ENCODE measurements around the gene BHMT2.

BHMT2 gene, protein sequence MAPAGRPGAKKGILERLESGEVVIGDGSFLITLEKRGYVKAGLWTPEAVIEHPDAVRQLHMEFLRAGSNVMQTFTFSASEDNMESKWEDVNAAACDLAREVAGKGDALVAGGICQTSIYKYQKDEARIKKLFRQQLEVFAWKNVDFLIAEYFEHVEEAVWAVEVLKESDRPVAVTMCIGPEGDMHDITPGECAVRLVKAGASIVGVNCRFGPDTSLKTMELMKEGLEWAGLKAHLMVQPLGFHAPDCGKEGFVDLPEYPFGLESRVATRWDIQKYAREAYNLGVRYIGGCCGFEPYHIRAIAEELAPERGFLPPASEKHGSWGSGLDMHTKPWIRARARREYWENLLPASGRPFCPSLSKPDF

DNA sequence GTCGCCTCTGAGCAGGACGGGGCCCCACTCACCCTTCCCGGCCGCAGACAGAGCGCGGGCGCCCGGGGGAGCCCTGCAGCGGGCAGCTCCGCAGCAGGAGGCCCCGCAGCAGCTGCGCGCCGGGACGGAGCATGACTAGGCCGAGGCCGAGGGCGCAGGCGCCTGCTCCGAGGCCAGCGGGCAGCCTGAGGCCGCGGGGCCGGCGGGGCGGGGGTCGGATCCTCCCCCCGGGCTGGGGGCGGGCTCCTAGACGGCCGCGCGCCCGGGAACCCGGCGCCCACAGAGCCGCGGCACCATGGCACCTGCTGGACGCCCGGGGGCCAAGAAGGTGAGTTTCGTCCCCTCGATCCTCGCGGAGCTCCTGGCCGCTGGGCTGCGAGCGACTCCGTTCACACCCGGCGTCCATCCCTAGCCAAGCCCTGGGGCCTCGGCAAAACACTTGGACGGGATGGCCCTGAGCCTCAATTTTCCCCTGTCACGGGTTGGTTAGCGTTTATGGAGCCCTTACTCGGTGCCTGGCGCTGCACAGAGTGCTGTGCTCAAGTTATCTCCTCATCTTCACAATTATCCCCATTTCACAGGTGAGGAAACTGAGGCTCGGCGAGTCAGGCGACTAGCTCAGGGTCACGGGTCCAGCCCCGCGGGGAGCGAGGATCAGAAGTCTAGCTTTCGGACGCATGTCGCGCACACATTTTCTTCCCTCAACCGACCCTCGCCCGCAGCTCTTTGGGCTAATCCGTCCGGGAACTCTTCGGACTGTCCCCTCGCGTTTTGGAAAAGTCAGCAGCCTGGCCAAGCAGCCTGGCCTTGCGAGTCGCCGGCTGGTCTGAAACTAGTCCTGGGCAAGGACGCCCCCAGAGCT, at the start of gene BHMT2, which contains the start of gene DMGDH:
TSS of gene BHMT2 (plus strand) at position 280 of the 862 bp plus-strand sequence. CDS start at position 296, 16 bp downstream.
TSS of gene DMGDH (minus strand) at position 187 of the 862 bp plus-strand sequence. CDS start at position 133, 54 bp downstream.
- peak; percentile 73 for DNase-seq

DNA sequence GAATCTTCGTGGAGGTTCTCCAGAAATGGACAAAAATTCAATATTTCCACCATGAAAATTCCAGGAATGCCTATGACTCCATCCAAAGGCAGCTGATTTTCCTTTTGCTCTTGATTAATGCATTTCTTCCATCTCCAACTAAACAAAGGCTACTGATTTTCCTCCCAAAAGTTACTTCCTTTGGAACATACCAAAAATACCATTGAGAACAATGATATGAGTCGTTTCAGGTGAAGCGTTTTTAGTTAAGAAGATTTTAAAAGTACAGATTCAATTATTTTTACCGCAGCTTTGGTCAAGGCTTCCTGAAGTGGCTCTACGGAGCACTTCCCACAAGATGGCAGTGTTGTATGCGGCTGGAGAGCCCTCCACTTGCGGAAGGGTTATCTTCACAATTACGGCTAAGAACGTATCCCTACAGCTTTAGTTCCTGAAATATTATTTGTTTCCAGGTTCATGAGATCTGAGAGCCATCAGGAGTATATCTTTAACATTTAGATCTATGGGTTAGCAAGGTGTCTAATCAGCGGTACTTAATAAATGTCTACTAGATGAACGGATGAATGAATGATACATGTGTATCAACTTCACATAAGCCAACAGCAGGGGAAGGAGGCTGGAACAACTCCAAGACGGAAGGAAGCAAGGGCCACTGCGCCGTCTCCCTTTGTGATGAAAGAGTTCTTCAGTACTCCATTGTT, 48.6 kb upstream of the BHMT2 start:
- peak; percentile 80 for DNase-seq

- DNase-seq, result no peak
These were observed 47.8 kb upstream of the BHMT2 start for GRCh38 chr5:79021753-79022152.

DNA sequence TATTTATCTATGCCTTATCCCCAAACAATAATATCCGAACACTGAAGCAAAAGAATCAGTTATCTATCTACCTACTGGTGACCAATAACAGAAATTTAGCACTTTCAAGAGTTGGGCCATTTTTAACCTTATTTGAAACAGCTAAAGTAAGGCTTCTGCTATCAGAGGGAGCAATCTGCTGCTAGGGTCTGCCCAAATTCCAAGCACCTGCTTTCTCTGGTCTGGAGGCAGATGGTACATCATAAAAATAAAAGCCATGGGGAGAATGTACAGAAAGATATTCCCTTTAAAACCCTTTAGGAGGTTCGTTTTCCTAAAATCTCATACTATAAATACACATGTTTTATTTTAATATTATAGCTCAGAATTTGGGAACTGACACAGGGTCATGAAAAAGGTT, 46.8 kb upstream of the BHMT2 start:
- DNase-seq, result no peak

DNA sequence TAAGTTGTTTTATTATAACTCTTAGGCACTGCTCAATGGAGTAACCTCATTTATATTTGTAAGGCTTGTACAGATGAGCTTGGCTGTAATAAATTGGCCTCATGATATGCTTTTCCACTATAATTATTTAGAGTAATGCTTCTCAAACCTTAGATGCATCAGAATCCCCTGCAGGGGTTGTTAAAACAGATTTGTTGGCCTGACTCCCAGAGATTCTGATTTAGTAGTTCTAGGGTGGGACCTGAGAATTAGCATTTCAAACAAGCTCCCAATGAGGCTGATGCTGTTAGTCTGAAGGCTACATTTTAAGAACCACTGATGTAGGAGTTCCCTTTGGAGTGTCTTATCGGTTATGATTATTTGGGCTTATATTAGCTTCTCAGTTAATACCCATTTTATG, 46.2 kb upstream of the BHMT2 start:
- DNase-seq, result no peak

- no peak for DNase-seq
These were observed 45.6 kb upstream of the BHMT2 start for GRCh38 chr5:79023947-79024346.

- DNase-seq, result peak; percentile 68
These were observed 44.5 kb upstream of the BHMT2 start for GRCh38 chr5:79025054-79025472.

- no peak for DNase-seq
These were observed 38.7 kb upstream of the BHMT2 start for GRCh38 chr5:79030663-79031484.

GRCh38 chr5:79031485-79031867, 38.1 kb upstream of the BHMT2 start:
- no peak for DNase-seq

GRCh38 chr5:79032031-79032695, 37.4 kb upstream of the BHMT2 start:
- DNase-seq, result peak; percentile 32

DNA sequence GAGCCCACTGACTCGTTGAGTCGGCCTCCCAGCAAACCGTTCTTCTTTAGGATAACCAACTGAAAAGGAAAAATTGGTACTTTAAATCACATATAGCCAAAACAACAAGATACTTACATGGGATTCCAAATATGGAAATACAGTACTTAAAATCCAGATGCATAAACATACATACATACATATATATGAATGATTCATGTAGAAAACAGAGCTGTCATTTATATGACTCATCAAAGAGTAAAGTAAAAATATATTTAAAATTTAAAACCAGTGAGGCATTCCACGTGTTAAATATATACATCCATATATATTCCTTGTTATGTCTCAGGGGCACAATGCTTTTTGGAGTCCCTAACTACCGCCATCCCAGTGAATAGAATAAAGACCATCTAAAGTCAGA, 36.8 kb upstream of the BHMT2 start:
- DNase-seq, result no peak

GRCh38 chr5:79035237-79035636, 34.3 kb upstream of the BHMT2 start:
- DNase-seq, result no peak

GRCh38 chr5:79036769-79037168, 32.8 kb upstream of the BHMT2 start:
- DNase-seq, result no peak

DNA sequence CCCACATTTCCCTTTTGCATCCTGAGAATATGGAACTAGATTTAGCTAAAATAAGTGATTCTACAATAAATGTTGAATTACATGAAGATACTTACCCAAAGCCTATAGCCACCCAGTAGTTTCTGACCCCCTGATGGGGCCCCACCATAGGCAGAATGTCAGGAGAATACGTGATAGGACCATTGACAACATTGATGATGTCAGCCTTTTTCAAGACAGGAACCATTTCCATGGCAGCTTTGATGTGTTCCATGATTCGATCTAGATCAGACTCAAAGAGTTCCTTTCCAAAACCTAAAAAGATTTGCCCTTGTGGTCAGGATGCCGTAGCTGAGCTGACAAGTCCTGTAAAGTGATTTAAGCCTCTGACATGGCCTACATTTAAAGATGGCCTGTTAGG, 27.4 kb upstream of the BHMT2 start:
- no peak for DNase-seq

DNA sequence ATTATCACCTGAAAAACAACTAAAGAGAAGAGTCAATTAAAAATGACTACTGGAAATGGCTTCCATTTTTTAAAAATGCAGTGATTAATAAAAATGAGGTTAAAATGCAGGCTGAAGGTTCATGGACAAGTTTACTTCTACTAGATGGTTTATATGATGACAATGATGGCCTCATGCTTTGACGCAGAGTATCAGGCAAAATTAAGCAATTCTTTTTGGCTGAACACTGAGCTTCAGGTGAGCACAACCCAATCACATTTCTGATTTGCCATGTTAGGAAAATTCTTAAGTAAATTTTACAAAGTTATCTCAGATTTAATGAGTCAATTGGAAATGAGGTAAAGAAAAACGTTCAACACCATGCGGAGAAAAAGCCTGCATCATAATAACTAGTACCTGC, 22.4 kb upstream of the BHMT2 start:
- DNase-seq, result no peak

DNA sequence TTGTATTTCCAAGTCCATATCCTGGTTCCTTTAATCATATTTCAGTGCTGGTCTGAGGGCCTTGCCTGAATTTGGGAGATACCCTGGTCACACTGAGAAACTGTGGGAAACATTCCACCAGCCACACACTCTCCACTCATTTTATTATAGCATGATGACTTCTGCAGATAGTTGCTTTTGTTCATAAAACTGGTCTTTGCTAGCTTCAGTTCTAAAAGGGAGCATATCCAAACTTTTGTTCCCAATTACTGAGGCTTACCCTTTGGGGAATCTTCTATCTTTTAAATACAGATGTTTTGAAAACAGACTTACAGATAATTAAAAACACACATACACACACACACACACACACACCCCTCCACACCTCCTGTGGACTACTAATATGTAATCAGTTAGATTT, 21.1 kb upstream of the BHMT2 start:
- DNase-seq, result no peak

- no peak for DNase-seq
These were observed 19.1 kb upstream of the BHMT2 start for GRCh38 chr5:79050498-79050897.

DNA sequence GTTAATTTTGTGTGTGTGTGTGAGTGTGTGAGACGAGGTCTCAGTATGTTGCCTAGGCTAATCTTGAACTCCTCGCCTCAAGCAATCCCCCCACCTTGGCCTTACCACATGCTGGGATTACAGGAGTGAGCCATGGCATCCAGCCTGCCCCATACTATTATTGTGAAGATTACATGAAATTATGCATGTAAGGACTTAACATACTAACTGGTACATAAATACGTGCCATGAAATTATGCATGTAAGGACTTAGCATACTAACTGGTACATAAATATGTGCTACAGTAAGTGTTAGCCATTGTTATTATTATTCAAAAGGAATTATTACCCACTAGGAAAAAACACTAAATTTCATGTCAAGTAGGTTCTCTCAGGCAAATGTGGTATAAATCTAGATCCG, 16.2 kb upstream of the BHMT2 start:
- DNase-seq, result no peak

- no peak for DNase-seq
These were observed 14.6 kb upstream of the BHMT2 start for GRCh38 chr5:79055017-79055416.

DNA sequence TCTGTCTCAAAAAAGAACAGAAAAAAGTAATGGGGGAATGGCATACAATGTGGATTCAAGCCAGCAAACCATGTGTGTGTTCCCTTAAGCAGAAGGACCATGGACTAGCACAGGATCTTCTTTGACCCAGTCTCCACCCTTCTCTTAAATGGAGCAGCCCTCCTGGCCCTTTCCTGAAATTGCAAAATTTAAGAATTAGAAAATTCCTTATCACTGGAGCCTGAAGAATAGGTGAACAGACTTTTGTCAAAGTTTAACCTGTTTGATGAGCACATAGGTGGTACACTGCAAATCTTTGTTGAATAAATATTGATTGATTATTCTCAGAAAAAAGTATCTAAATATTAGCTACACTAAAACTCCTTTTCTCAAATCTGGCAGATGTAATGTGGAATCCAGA, 12.7 kb upstream of the BHMT2 start:
- no peak for DNase-seq

- DNase-seq, result no peak
These were observed 9.9 kb upstream of the BHMT2 start for GRCh38 chr5:79059674-79060073.

DNA sequence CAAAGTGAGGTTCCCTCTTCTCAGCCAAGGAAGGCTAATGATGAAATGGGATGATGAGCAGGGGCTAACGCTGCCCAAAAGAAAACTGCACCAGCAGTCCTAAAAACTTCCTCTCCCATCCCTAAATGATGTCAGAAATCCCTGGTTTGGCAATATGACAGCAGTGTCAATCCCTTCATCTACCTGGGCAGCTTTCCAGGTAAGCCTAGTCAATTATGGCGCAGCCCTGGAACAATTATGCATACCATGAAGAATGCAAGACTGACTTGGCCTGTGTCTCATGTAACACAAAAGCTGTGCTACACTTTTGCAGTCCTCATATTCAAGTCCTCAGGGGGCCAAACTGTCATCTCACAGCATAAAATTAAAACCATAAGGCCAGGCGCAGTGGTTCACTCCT, 7.1 kb upstream of the BHMT2 start:
- DNase-seq, result no peak
